Spleen (tissue), 7 donors: ENCODE data around the gene CDK8.

Source experiments
- POLR2A ChIP-seq, 3 donors: fragments of 450-650 bp; IDR thresholded peaks; one replicate each; pipeline ENCODE4 v1.5.1; 2017; ENCODE audit warnings: antibody characterized with exemption in 3 of 3, mild to moderate bottlenecking in 1 of 3
- POLR2AphosphoS5 ChIP-seq, 3 donors: sonication (generic); formaldehyde crosslinking; IDR thresholded peaks; one replicate each; pipeline ENCODE4 v1.5.1; 2017; ENCODE audit warnings: antibody characterized with exemption in 3 of 3
- TF ChIP-seq, protein P1 (sequence below), 11 experiments: fragments of 200-600 bp in 7 of 11; fragments of 450-650 bp in 4 of 11; sonication (generic) in 4 of 11; IDR thresholded peaks in 8 of 11; conservative IDR thresholded peaks in 3 of 11; 1 replicate in 7 of 11; 2 replicates in 4 of 11; pipeline versions ENCODE4 v1.4.0 to v1.8.0; 2016 to 2021; ENCODE audit warnings: antibody characterized with exemption in 11 of 11, inconsistent platforms in 4 of 11, mild to moderate bottlenecking in 1 of 11
- donor health status: DM: no; HTN: no; CAD: no; lungs with moderate emphysema.
- donor health status: DM: no; HTN: no; CAD: no.
- donor health status: DM: no; HTN: no; CAD: no.

DNA sequence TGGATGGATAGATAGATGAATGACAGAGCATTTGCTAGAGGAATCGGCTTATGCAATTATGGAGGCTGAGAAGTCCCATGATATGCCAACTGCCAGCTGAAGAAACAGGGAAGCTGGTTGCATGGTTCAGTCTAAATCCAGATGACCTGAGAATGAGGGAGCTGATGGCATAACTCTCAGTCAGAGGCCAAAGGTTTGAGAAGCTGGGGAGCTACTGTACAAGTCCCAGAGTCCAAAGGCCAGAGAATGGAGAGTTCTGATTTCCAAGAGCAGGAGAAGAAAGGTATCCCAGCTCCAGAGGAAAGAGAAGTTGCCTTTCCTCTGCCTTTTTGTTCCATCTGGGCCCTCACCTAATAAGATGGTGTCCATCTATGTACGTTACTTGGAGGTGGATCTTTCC is 108.3 kb downstream of the CDK8 start:
- TF ChIP-seq, protein P1, sequence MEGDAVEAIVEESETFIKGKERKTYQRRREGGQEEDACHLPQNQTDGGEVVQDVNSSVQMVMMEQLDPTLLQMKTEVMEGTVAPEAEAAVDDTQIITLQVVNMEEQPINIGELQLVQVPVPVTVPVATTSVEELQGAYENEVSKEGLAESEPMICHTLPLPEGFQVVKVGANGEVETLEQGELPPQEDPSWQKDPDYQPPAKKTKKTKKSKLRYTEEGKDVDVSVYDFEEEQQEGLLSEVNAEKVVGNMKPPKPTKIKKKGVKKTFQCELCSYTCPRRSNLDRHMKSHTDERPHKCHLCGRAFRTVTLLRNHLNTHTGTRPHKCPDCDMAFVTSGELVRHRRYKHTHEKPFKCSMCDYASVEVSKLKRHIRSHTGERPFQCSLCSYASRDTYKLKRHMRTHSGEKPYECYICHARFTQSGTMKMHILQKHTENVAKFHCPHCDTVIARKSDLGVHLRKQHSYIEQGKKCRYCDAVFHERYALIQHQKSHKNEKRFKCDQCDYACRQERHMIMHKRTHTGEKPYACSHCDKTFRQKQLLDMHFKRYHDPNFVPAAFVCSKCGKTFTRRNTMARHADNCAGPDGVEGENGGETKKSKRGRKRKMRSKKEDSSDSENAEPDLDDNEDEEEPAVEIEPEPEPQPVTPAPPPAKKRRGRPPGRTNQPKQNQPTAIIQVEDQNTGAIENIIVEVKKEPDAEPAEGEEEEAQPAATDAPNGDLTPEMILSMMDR (IDR thresholded peaks at IDR 0.05 in 8 of 11, conservative IDR thresholded peaks at IDR 0.05 in 3 of 11) = no peak
- no peak for TF ChIP-seq POLR2AphosphoS5 (IDR thresholded peaks at IDR 0.05)
- TF ChIP-seq POLR2A (IDR thresholded peaks at IDR 0.05) = no peak
